SU-DHL-6 (cell line): ENCODE data around the gene FGFR3.

ENCODE experiments used
- EZH2phosphoT487 ChIP-seq: fragments of 200-600 bp; sonication (generic), shearing (Covaris generic); conservative IDR thresholded peaks from 2 replicates; pipeline ENCODE4 v1.6.1; 2018; ENCODE audit warnings: mild to moderate bottlenecking, antibody characterized with exemption, low read length, moderate library complexity, mixed read lengths
- TF ChIP-seq, protein P1 (sequence below): fragments of 200-600 bp; sonication (generic); IDR thresholded peaks from one replicate; pipeline ENCODE4 v1.5.1; 2017; ENCODE audit warnings: antibody characterized with exemption, mild to moderate bottlenecking, low read length, moderate library complexity; ENCODE audit not compliant: insufficient read depth, poor library complexity, severe bottlenecking

DNA sequence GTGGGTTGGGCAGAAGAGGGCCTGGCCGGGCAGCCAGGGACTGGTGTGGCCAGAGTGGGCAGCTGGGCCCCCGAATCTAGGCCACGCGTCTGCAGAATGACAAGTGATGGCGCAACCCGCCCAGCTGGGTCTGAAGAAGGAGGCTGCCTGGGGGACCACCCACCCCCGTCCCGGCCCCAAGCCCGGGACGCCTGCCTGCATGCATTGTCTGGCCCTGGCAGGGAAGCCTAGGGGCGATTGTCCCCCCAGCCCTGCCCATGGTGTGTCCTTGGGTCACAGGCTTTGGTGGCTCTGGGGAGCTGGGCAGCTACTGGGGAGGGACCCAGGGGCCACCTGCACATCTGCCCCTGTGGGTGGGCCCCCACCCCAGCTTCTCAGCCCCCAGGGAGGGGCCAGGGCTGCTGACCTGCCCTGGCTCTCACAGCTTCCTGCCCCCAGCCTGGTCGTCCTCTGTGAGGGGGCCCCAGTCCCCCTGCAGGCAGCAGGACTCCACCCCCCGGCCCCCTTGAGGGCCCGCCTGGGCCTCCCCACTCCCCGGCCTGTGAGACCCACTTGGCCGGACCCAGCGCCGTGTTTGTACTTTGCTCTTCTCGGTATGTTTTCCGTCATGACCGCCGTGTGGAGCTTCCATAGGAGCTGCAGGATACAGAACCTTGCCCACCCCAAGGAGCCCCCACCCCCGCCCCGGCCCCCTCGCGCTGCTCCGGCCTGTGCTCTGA is 4.9 kb downstream of the FGFR3 start:
- TF ChIP-seq, protein P1, sequence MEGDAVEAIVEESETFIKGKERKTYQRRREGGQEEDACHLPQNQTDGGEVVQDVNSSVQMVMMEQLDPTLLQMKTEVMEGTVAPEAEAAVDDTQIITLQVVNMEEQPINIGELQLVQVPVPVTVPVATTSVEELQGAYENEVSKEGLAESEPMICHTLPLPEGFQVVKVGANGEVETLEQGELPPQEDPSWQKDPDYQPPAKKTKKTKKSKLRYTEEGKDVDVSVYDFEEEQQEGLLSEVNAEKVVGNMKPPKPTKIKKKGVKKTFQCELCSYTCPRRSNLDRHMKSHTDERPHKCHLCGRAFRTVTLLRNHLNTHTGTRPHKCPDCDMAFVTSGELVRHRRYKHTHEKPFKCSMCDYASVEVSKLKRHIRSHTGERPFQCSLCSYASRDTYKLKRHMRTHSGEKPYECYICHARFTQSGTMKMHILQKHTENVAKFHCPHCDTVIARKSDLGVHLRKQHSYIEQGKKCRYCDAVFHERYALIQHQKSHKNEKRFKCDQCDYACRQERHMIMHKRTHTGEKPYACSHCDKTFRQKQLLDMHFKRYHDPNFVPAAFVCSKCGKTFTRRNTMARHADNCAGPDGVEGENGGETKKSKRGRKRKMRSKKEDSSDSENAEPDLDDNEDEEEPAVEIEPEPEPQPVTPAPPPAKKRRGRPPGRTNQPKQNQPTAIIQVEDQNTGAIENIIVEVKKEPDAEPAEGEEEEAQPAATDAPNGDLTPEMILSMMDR = no peak
- TF ChIP-seq EZH2phosphoT487 = no peak
